ENCODE measurements around the gene CEP78. TPM values are rescaled to one million over a fixed set of nuclear protein-coding genes. Genes with fewer than 3 reads are reported as not detected.
A peak's percentile ranks its signal among the peaks of the same experiment; 100 is the strongest.

The CEP78 gene
- total and polyA plus RNA-seq, 7 donors: 2.4 to 14.0 (median 9.0) TPM

GRCh38 chr9:78261403-78262001 lies 25.6 kb downstream of the CEP78 start:
- H3K36me3 ChIP-seq: peaks cover 0 to 16% (median 2%) of the 10 kb centered on the region in 4 donors
- H3K27me3 ChIP-seq: no peaks in the 10 kb centered on the region
- TF ChIP-seq POLR2AphosphoS5 (IDR thresholded peaks at IDR 0.05) (no peak), CTCF (IDR thresholded peaks at IDR 0.05) (peak; percentile 29 to 68 (median 55)), POLR2A (IDR thresholded peaks at IDR 0.05) (no peak)
- WGBS, 2 donors: 44 to 50% methylated on average over 2 of the region's 2 CpGs
- H3K27ac ChIP-seq: no peak overlapping the region
- H3K4me3 ChIP-seq: no peak overlapping the region
- no peaks in the 10 kb centered on the region for H3K9me3 ChIP-seq
- intact Hi-C loops (cut with DNase I): loop anchor here (1.0 to 5.0 kb wide), 2 partner anchors 36 to 108 kb away; partner anchors contain the start of gene PSAT1
- H3K4me1 ChIP-seq: no peaks in the 10 kb centered on the region
- no peak for DNase-seq

GRCh38 chr9:78262655-78263054 lies 26.8 kb downstream of the CEP78 start:
- Histone ChIP-seq H3K4me3 (no peak overlapping the region), H3K27ac (no peak overlapping the region), H3K4me1 (no peaks in the 10 kb centered on the region), H3K36me3 (peaks cover 0 to 24% (median 7%) of the 10 kb centered on the region in 4 donors), H3K9me3 (no peaks in the 10 kb centered on the region), H3K27me3 (no peaks in the 10 kb centered on the region)
- TF ChIP-seq EP300 (IDR thresholded peaks at IDR 0.05) (no peak), CTCF (IDR thresholded peaks at IDR 0.05) (no peak), POLR2AphosphoS5 (IDR thresholded peaks at IDR 0.05) (no peak), POLR2A (IDR thresholded peaks at IDR 0.05) (no peak)
- intact Hi-C loops (cut with DNase I): loop anchor here (5.0 kb wide), 1 partner anchor 35 kb away; the partner anchor contains the start of gene PSAT1
- no peak for DNase-seq
- WGBS, 2 donors: 67 to 83% methylated on average over 2 of the region's 2 CpGs

GRCh38 chr9:78267889-78268288 lies 32.0 kb downstream of the CEP78 start:
- 96% methylated on average over 4 of the region's 4 CpGs for WGBS, 2 donors
- no peak overlapping the region for H3K27ac ChIP-seq
- H3K4me1 ChIP-seq: no peaks in the 10 kb centered on the region
- TF ChIP-seq POLR2AphosphoS5 (IDR thresholded peaks at IDR 0.05): no peak
- no peak for TF ChIP-seq CTCF (IDR thresholded peaks at IDR 0.05)
- TF ChIP-seq POLR2A (IDR thresholded peaks at IDR 0.05): no peak
- no peak for TF ChIP-seq EP300 (IDR thresholded peaks at IDR 0.05)
- no peaks in the 10 kb centered on the region for H3K9me3 ChIP-seq
- H3K4me3 ChIP-seq: no peak overlapping the region
- H3K27me3 ChIP-seq: no peaks in the 10 kb centered on the region
- peaks cover 0 to 41% (median 7%) of the 10 kb centered on the region in 4 donors for H3K36me3 ChIP-seq
- DNase-seq: no peak
- intact Hi-C loops (cut with DNase I): no loop called here

- intact Hi-C loops (cut with DNase I): no loop called here
- no peak for DNase-seq
- H3K9me3 ChIP-seq: no peaks in the 10 kb centered on the region
- H3K27ac ChIP-seq: no peak overlapping the region
- peaks cover 0 to 41% (median 7%) of the 10 kb centered on the region in 4 donors for H3K36me3 ChIP-seq
- TF ChIP-seq POLR2A (IDR thresholded peaks at IDR 0.05): no peak
- TF ChIP-seq CTCF (IDR thresholded peaks at IDR 0.05): no peak
- no peak for TF ChIP-seq POLR2AphosphoS5 (IDR thresholded peaks at IDR 0.05)
- no peak for TF ChIP-seq EP300 (IDR thresholded peaks at IDR 0.05)
- H3K4me3 ChIP-seq: no peak overlapping the region
- no peaks in the 10 kb centered on the region for H3K4me1 ChIP-seq
- no peaks in the 10 kb centered on the region for H3K27me3 ChIP-seq
Measured at GRCh38 chr9:78269784-78270183, 33.9 kb downstream of the CEP78 start.

- H3K9me3 ChIP-seq: no peaks in the 10 kb centered on the region
- H3K36me3 ChIP-seq: peaks cover 0 to 21% (median under 1%) of the 10 kb centered on the region in 4 donors
- intact Hi-C loops (cut with DNase I): no loop called here
- TF ChIP-seq CTCF (IDR thresholded peaks at IDR 0.05) (no peak), POLR2A (IDR thresholded peaks at IDR 0.05) (no peak), EP300 (IDR thresholded peaks at IDR 0.05) (no peak), POLR2AphosphoS5 (IDR thresholded peaks at IDR 0.05) (no peak)
- H3K27ac ChIP-seq: no peak overlapping the region
- no peak overlapping the region for H3K4me3 ChIP-seq
- H3K27me3 ChIP-seq: no peaks in the 10 kb centered on the region
- H3K4me1 ChIP-seq: no peaks in the 10 kb centered on the region
- no peak for DNase-seq
Measured at GRCh38 chr9:78272307-78272706, 36.4 kb downstream of the CEP78 start.
